Trophoblast cell (in vitro differentiated cells and primary cell): Measurements from ENCODE around the gene MMADHC. TPM values are rescaled to one million over a fixed set of nuclear protein-coding genes. Genes with fewer than 3 reads are reported as not detected.
A peak's percentile ranks its signal among the peaks of the same experiment; 100 is the strongest.

Experiments
- DNase-seq, 2 donors: peaks; one replicate each; pipeline ENCODE4 v3.0.0-alpha.2; 2016
- H2AFZ ChIP-seq: 2 replicates; pipeline ENCODE4 v1.6.1; 2013; ENCODE audit warnings: low read length, moderate library complexity, mild to moderate bottlenecking; ENCODE audit not compliant: insufficient read depth, poor library complexity
- H2AK5ac ChIP-seq: 2 replicates; pipeline ENCODE4 v1.6.1; 2013; ENCODE audit warnings: mild to moderate bottlenecking, low read length
- H2BK120ac ChIP-seq: 2 replicates; pipeline ENCODE4 v1.6.1; 2013; ENCODE audit warnings: low read length, mild to moderate bottlenecking, moderate library complexity; ENCODE audit not compliant: insufficient read depth, poor library complexity
- H2BK12ac ChIP-seq: 2 replicates; pipeline ENCODE4 v1.6.1; 2013; ENCODE audit warnings: mild to moderate bottlenecking, low read length, moderate library complexity
- H2BK5ac ChIP-seq: 2 replicates; pipeline ENCODE4 v1.6.1; 2013; ENCODE audit warnings: low read length, low read depth, moderate library complexity, mild to moderate bottlenecking; ENCODE audit not compliant: poor library complexity
- H3K14ac ChIP-seq: 2 replicates; pipeline ENCODE4 v1.6.1; 2013; ENCODE audit warnings: mild to moderate bottlenecking, low read length
- H3K18ac ChIP-seq: 2 replicates; pipeline ENCODE4 v1.6.1; 2013; ENCODE audit warnings: mild to moderate bottlenecking, low read length
- H3K23ac ChIP-seq: 2 replicates; pipeline ENCODE4 v1.6.1; 2013; ENCODE audit warnings: low read length
- H3K27ac ChIP-seq: 2 replicates; pipeline ENCODE4 v1.5.1; 2013; ENCODE audit warnings: low read depth, mild to moderate bottlenecking, inconsistent platforms, low read length, moderate library complexity
- H3K27me3 ChIP-seq: 2 replicates; pipeline ENCODE4 v1.6.1; 2013; ENCODE audit warnings: inconsistent platforms, mild to moderate bottlenecking, low read length, moderate library complexity; ENCODE audit not compliant: insufficient read depth
- H3K36me3 ChIP-seq, 2 experiments: 1 replicate in 1 of 2; 2 replicates in 1 of 2; pipeline ENCODE4 v1.6.1; 2013; ENCODE audit warnings: low read length in 2 of 2, mild to moderate bottlenecking in 2 of 2, moderate library complexity in 1 of 2; ENCODE audit not compliant: insufficient read depth in 2 of 2, control insufficient read depth in 1 of 2
- H3K4ac ChIP-seq: 2 replicates; pipeline ENCODE4 v1.6.1; 2013; ENCODE audit warnings: low read depth, mild to moderate bottlenecking, low read length, moderate library complexity
- H3K4me1 ChIP-seq, 2 experiments: 1 replicate in 1 of 2; 2 replicates in 1 of 2; pipeline ENCODE4 v1.6.1; 2013; ENCODE audit warnings: low read length in 2 of 2, mild to moderate bottlenecking in 2 of 2, moderate library complexity in 1 of 2; ENCODE audit not compliant: insufficient read depth in 2 of 2, control insufficient read depth in 1 of 2
- H3K4me2 ChIP-seq: 2 replicates; pipeline ENCODE4 v1.6.1; 2013; ENCODE audit warnings: inconsistent platforms, mild to moderate bottlenecking, low read length, moderate library complexity
- H3K4me3 ChIP-seq: 2 replicates; pipeline ENCODE4 v1.5.1; 2013; ENCODE audit warnings: mild to moderate bottlenecking, low read depth, low read length, inconsistent platforms
- H3K79me1 ChIP-seq: one replicate; pipeline ENCODE4 v1.6.1; 2013; ENCODE audit warnings: low read length
- H3K79me2 ChIP-seq: 2 replicates; pipeline ENCODE4 v1.6.1; 2013; ENCODE audit warnings: low read length, mild to moderate bottlenecking; ENCODE audit not compliant: control insufficient read depth, insufficient read depth, poor library complexity
- H3K9ac ChIP-seq: 2 replicates; pipeline ENCODE4 v1.6.1; 2013; ENCODE audit warnings: mild to moderate bottlenecking, low read length
- H3K9me3 ChIP-seq: 2 replicates; pipeline ENCODE4 v1.6.1; 2013; ENCODE audit warnings: low read depth, mild to moderate bottlenecking, control low read depth, inconsistent platforms, low read length; ENCODE audit not compliant: insufficient read depth
- H4K12ac ChIP-seq: 2 replicates; pipeline ENCODE4 v1.6.1; 2013; ENCODE audit warnings: low read depth, mild to moderate bottlenecking, low read length, moderate library complexity
- H4K8ac ChIP-seq: 2 replicates; pipeline ENCODE4 v1.6.1; 2013; ENCODE audit warnings: low read depth, mild to moderate bottlenecking, low read length, moderate library complexity
- H4K91ac ChIP-seq: one replicate; pipeline ENCODE4 v1.6.1; 2013; ENCODE audit warnings: low read depth, mild to moderate bottlenecking, low read length, moderate library complexity
- WGBS: extraction: QIAGEN DNeasy Blood & Tissue Kit; methylation state at CpG from one replicate; pipeline ENCODE4 v1.1.7; 2013; ENCODE audit warnings: missing lambda C conversion rate; ENCODE audit not compliant: insufficient read length, insufficient coverage; ENCODE audit errors: extremely low coverage; 5-methylcytosine and 5-hydroxymethylcytosine counted together
- polyA plus RNA-seq: library from polyadenylated mRNA; stranded (reverse); fragments of 200-250 nt; gene quantifications from 2 replicates; pipeline ENCODE4 v1.2.3, GENCODE V29; 2013

The MMADHC gene
- polyA plus RNA-seq: 108 and 113 TPM in 2 replicates

DNA sequence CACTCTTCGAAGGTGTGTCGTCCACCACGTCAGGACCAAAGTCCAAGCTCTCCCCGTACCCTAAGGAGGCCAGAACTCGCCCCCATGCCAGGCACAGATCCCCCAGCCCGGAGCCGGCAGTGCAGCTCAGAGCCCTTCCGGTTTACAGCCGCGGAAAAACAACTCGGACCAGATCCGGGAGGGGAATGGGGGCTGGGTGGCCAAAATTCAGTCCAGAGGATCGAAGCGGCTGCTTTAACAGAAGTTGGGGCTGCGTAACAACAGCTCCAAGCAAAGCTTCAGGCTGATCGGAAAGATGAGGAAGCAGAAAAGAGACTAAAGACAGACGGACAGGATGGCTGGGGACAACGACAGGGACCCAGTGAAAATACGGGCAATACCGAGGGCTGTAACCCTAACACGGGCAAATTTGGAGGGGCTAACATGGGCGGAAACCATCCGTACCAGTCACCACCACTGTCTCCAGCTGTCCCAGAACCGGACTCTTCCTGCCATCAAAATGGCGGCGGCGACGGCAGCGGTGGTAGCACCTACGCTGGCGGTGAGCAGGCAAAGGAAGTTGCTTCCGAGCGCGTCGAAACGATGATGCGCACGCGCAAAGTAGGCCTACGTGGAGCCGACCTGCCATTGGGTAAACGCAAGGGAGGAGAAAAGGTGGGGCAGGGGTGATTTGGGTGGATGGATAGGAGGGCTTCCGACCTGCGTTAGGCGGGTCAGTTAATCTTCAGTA is at the start of gene MMADHC:
Gene MMADHC (minus strand): TSS at position 556 of the 730 bp plus-strand sequence. CDS start 678 bp downstream, outside the sequence.
- H3K4me3 ChIP-seq: peak within 1 kb of the TSS; percentile 81

DNA sequence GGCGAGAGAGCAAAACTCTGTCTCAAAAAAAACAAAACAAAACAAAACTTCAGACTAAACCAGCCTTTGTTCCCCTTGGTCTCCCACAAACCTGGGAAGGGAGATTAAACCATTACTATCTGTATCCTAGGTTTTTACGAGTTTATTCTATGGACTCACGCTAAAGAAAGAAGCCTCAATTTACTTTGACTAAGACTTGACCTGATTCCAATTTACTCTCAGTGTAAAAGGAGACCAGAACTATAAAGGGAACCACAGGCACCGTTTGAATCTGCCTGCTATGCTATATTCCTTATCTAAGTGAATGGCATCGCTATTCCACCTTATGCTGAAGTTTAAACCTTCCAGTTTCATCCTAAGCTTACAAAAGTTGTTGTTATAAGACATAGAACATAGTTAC is 46.5 kb upstream of the MMADHC start:
- no peak overlapping the region for H4K8ac ChIP-seq
- no peak overlapping the region for H3K14ac ChIP-seq
- no peaks in the 10 kb centered on the region for H3K36me3 ChIP-seq
- H2BK5ac ChIP-seq: no peak overlapping the region
- no peaks in the 10 kb centered on the region for H3K9me3 ChIP-seq
- H4K12ac ChIP-seq: no peak overlapping the region
- H3K27ac ChIP-seq: no peak overlapping the region
- no peak overlapping the region for H3K4me2 ChIP-seq
- no peak overlapping the region for H2AK5ac ChIP-seq
- DNase-seq: no peak
- H3K27me3 ChIP-seq: no peaks in the 10 kb centered on the region
- H3K4me1 ChIP-seq: no peaks in the 10 kb centered on the region
- no peak overlapping the region for H2AFZ ChIP-seq
- H3K18ac ChIP-seq: no peak overlapping the region
- H4K91ac ChIP-seq: no peak overlapping the region
- no peak overlapping the region for H2BK120ac ChIP-seq
- H2BK12ac ChIP-seq: no peak overlapping the region
- no CpG with 5 or more reads among the region's 5 CpGs for WGBS
- no peak overlapping the region for H3K23ac ChIP-seq
- no peak overlapping the region for H3K4ac ChIP-seq
- H3K9ac ChIP-seq: no peak overlapping the region
- H3K4me3 ChIP-seq: no peak overlapping the region
- H3K79me1 ChIP-seq: no peaks in the 10 kb centered on the region
- no peaks in the 10 kb centered on the region for H3K79me2 ChIP-seq

More for the DNA sequence above, at the start of gene MMADHC:
- Histone ChIP-seq H3K4ac (peak within 1 kb of the TSS; percentile 90), H2BK12ac (no peak within 1 kb of the TSS), H3K4me1 (peaks cover 0 to 3% of the 10 kb centered on the region in 2 experiments), H3K27ac (peak within 1 kb of the TSS; percentile 93), H3K4me2 (peak within 1 kb of the TSS; percentile 52), H4K12ac (peak within 1 kb of the TSS; percentile 91), H3K27me3 (no peaks in the 10 kb centered on the region), H2BK5ac (peak within 1 kb of the TSS; percentile 87), H2BK120ac (peak within 1 kb of the TSS; percentile 78), H3K18ac (peak within 1 kb of the TSS; percentile 98), H3K79me2 (peaks cover 5% of the 10 kb centered on the region), H2AFZ (peak within 1 kb of the TSS; percentile 61), H4K8ac (peak within 1 kb of the TSS; percentile 99), H3K14ac (peak within 1 kb of the TSS; percentile 96), H3K23ac (no peak within 1 kb of the TSS), H3K36me3 (no peaks in the 10 kb centered on the region), H2AK5ac (peak within 1 kb of the TSS; percentile 86), H3K9me3 (no peaks in the 10 kb centered on the region), H4K91ac (peak within 1 kb of the TSS; percentile 97), H3K79me1 (peaks cover 6% of the 10 kb centered on the region), H3K9ac (peak within 1 kb of the TSS; percentile 96)
- no CpG with 5 or more reads among the region's 45 CpGs for WGBS
- peak; percentile 96 to 99 for DNase-seq

DNA sequence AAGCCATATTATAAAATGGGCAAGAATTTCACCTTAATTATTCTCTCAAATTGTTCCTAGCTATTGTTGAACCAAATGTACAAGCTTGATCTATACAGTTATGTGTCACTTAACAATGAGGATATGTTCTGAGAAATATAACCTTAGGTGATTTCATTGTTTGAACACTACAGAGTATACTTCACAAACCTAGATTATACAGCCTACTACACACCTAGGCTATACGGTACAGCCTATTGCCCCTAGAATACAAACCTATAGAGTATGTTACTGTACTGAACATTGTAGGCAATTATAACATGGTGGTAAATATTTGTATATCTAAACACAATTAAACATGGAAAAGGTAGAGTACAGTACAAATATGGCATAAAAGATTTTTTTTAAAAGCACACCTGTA is 42.9 kb upstream of the MMADHC start:
- Histone ChIP-seq H3K27ac (no peak overlapping the region), H2BK12ac (no peak overlapping the region), H4K12ac (no peak overlapping the region), H3K4me2 (no peak overlapping the region), H2AFZ (no peak overlapping the region), H2AK5ac (no peak overlapping the region), H3K79me2 (no peaks in the 10 kb centered on the region), H3K14ac (no peak overlapping the region), H3K4me3 (no peak overlapping the region), H4K8ac (no peak overlapping the region), H3K4ac (no peak overlapping the region), H2BK5ac (no peak overlapping the region), H3K36me3 (no peaks in the 10 kb centered on the region), H3K9ac (no peak overlapping the region), H2BK120ac (no peak overlapping the region), H3K23ac (no peak overlapping the region), H3K79me1 (no peaks in the 10 kb centered on the region), H3K9me3 (no peaks in the 10 kb centered on the region), H3K18ac (no peak overlapping the region), H4K91ac (no peak overlapping the region), H3K4me1 (no peaks in the 10 kb centered on the region), H3K27me3 (no peaks in the 10 kb centered on the region)
- no CpG with 5 or more reads among the region's 1 CpG for WGBS
- no peak for DNase-seq

DNA sequence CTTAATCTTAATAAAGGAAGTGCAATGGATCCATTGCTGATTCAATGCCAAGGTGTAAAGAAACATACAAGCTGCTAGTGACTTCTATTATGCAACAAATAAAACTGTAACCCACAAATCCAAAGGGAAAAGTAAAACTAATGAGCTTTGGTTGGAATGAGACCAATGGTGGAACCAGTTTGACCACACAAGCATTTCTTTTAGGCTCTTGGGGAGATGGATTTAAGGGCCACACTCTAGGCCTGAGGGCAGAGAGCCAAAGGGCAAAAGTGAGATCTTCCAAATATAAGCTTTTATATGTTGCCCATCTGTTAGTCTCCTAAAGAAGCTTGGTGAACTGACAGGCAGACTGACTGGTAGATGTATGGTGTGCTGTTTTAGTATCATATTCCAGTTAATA is 41.5 kb upstream of the MMADHC start:
- Histone ChIP-seq H3K18ac (no peak overlapping the region), H3K4me2 (no peak overlapping the region), H4K12ac (no peak overlapping the region), H3K36me3 (no peaks in the 10 kb centered on the region), H3K4me1 (no peaks in the 10 kb centered on the region), H3K27ac (no peak overlapping the region), H3K9me3 (no peaks in the 10 kb centered on the region), H3K14ac (no peak overlapping the region), H3K79me1 (no peaks in the 10 kb centered on the region), H4K8ac (no peak overlapping the region), H2AFZ (no peak overlapping the region), H3K4me3 (no peak overlapping the region), H3K79me2 (no peaks in the 10 kb centered on the region), H2BK120ac (no peak overlapping the region), H2AK5ac (no peak overlapping the region), H3K27me3 (no peaks in the 10 kb centered on the region), H4K91ac (no peak overlapping the region), H3K23ac (no peak overlapping the region), H3K4ac (no peak overlapping the region), H3K9ac (no peak overlapping the region), H2BK12ac (no peak overlapping the region), H2BK5ac (no peak overlapping the region)
- no peak for DNase-seq
